GM23338 (cell line): Measurements from ENCODE around the gene EFCAB6. TPM values are rescaled to one million over a fixed set of nuclear protein-coding genes. Genes with fewer than 3 reads are reported as not detected.

ENCODE experiments used
- ATAC-seq: fragments of 200-7000 bp; cut with Tn5 transposase; 3 replicates; pipeline ENCODE4 v1.9.1; 2020
- DNase-seq: peaks from one replicate; pipeline ENCODE4 v3.0.0-alpha.2; 2015; ENCODE audit warnings: low spot score
- H2AFZ ChIP-seq: fragments of 200-600 bp; sonication (generic); 2 replicates; pipeline ENCODE4 v1.8.0; 2016; ENCODE audit warnings: antibody characterized with exemption, mild to moderate bottlenecking, moderate library complexity
- H3F3A ChIP-seq: fragments of 200-600 bp; sonication (generic); replicated peaks from 2 replicates; pipeline ENCODE4 v1.8.0; 2017; ENCODE audit warnings: antibody characterized with exemption, mixed run types, low read depth
- H3K27ac ChIP-seq: fragments of 200-600 bp; sonication (generic); 2 replicates; pipeline ENCODE4 v1.6.1; 2016; ENCODE audit warnings: low read depth
- H3K27me3 ChIP-seq: fragments of 200-600 bp; sonication (generic); 2 replicates; pipeline ENCODE4 v1.8.0; 2016; ENCODE audit warnings: mild to moderate bottlenecking, mixed run types, moderate library complexity; ENCODE audit not compliant: insufficient read depth
- H3K36me3 ChIP-seq: fragments of 200-600 bp; sonication (generic); 2 replicates; pipeline ENCODE4 v1.8.0; 2016; ENCODE audit warnings: mild to moderate bottlenecking; ENCODE audit not compliant: insufficient read depth
- H3K4me1 ChIP-seq: fragments of 200-600 bp; sonication (generic); 2 replicates; pipeline ENCODE4 v1.8.0; 2016; ENCODE audit warnings: mild to moderate bottlenecking, moderate library complexity; ENCODE audit not compliant: insufficient read depth
- H3K4me2 ChIP-seq: fragments of 200-600 bp; sonication (generic); 2 replicates; pipeline ENCODE4 v1.7.1; 2017; ENCODE audit warnings: mixed run types
- H3K4me3 ChIP-seq: fragments of 200-600 bp; sonication (generic); 2 replicates; pipeline ENCODE4 v1.6.1; 2016; ENCODE audit warnings: mixed run types
- H3K79me2 ChIP-seq: fragments of 200-600 bp; sonication (generic); replicated peaks from 2 replicates; pipeline ENCODE4 v1.8.0; 2017; ENCODE audit warnings: mild to moderate bottlenecking; ENCODE audit not compliant: insufficient read depth
- H3K9me2 ChIP-seq: fragments of 200-600 bp; sonication (generic); 2 replicates; pipeline ENCODE4 v1.8.0; 2017; ENCODE audit not compliant: insufficient read depth
- H4K20me1 ChIP-seq: fragments of 200-600 bp; sonication (generic); replicated peaks from 2 replicates; pipeline ENCODE4 v1.8.0; 2017; ENCODE audit warnings: mild to moderate bottlenecking; ENCODE audit not compliant: insufficient read depth
- H3K27ac Mint-ChIP-seq: 2 replicates; pipeline ENCODE4 v1.8.0; 2020; ENCODE audit warnings: inconsistent platforms, mild to moderate bottlenecking, moderate library complexity, mixed read lengths
- H3K27me3 Mint-ChIP-seq: 3 replicates; pipeline ENCODE4 v1.8.0; 2022; ENCODE audit warnings: low read depth, mild to moderate bottlenecking, moderate library complexity, mixed read lengths, inconsistent platforms; ENCODE audit not compliant: insufficient read depth, poor library complexity
- H3K36me3 Mint-ChIP-seq: 3 replicates; pipeline ENCODE4 v1.8.0; 2021; ENCODE audit warnings: low read depth, mild to moderate bottlenecking, inconsistent platforms, moderate library complexity, mixed read lengths
- H3K4me1 Mint-ChIP-seq: 3 replicates; pipeline ENCODE4 v1.8.0; 2020; ENCODE audit warnings: mild to moderate bottlenecking, inconsistent platforms, mixed read lengths
- H3K4me3 Mint-ChIP-seq: 3 replicates; pipeline ENCODE4 v1.8.0; 2021; ENCODE audit warnings: moderate library complexity, mild to moderate bottlenecking, inconsistent platforms, mixed read lengths
- H3K9me3 Mint-ChIP-seq: 3 replicates; pipeline ENCODE4 v1.8.0; 2020; ENCODE audit warnings: moderate library complexity, mild to moderate bottlenecking, inconsistent platforms, mixed read lengths
- CREB1 ChIP-seq: fragments of 250-450 bp; sonication (Bioruptor Pico); IDR thresholded peaks from 2 replicates; pipeline ENCODE4 v1.5.0; 2020; ENCODE audit warnings: low read depth, mild to moderate bottlenecking, moderate library complexity
- CTCF ChIP-seq, 2 experiments: fragments of 200-600 bp in 1 of 2; sonication (generic) in 1 of 2; conservative IDR thresholded peaks; 2 replicates each; pipeline versions ENCODE4 v1.5.1 to v1.6.1; 2016 to 2017; ENCODE audit warnings: antibody characterized with exemption in 2 of 2, low read depth in 2 of 2, mild to moderate bottlenecking in 2 of 2, moderate library complexity in 1 of 2
- ETS1 ChIP-seq: IDR thresholded peaks from 2 replicates; pipeline ENCODE4 v1.6.1; 2016; ENCODE audit warnings: antibody characterized with exemption
- EZH2 ChIP-seq: fragments of 200-600 bp; sonication (generic); IDR thresholded peaks from one replicate; pipeline ENCODE4 v1.8.0; 2017; ENCODE audit warnings: antibody characterized with exemption, mild to moderate bottlenecking, low read depth; ENCODE audit not compliant: unreplicated experiment
- EZH2phosphoT487 ChIP-seq: fragments of 200-600 bp; sonication (generic); IDR thresholded peaks from one replicate; pipeline ENCODE4 v1.8.1; 2018; ENCODE audit warnings: antibody characterized with exemption; ENCODE audit not compliant: unreplicated experiment
- JUNB ChIP-seq: IDR thresholded peaks from one replicate; pipeline ENCODE4 v1.6.1; 2016; ENCODE audit warnings: antibody characterized with exemption; ENCODE audit not compliant: unreplicated experiment
- NANOG ChIP-seq: IDR thresholded peaks from 2 replicates; pipeline ENCODE4 v1.6.1; 2016; ENCODE audit warnings: antibody characterized with exemption, borderline replicate concordance
- POLR2AphosphoS5 ChIP-seq: IDR thresholded peaks from 2 replicates; pipeline ENCODE4 v1.6.1; 2016; ENCODE audit warnings: antibody characterized with exemption, low read depth
- REST ChIP-seq: IDR thresholded peaks from one replicate; pipeline ENCODE4 v1.6.1; 2018; ENCODE audit warnings: antibody characterized with exemption; ENCODE audit not compliant: unreplicated experiment
- STAT1 ChIP-seq: IDR thresholded peaks from one replicate; pipeline ENCODE4 v1.6.1; 2016; ENCODE audit warnings: antibody characterized with exemption; ENCODE audit not compliant: unreplicated experiment
- ZNF114 ChIP-seq: fragments of 250-450 bp; sonication (Bioruptor Pico); IDR thresholded peaks from 2 replicates; pipeline ENCODE4 v1.5.0; 2020; ENCODE audit warnings: mild to moderate bottlenecking, moderate library complexity
- ZNF331 ChIP-seq: fragments of 250-450 bp; sonication (Bioruptor Pico); IDR thresholded peaks from 2 replicates; pipeline ENCODE4 v1.5.0; 2020; ENCODE audit warnings: low read depth, mild to moderate bottlenecking, moderate library complexity
- ZNF462 ChIP-seq: fragments of 250-450 bp; sonication (Bioruptor Pico); IDR thresholded peaks from 2 replicates; pipeline ENCODE4 v1.5.0; 2020; ENCODE audit warnings: mild to moderate bottlenecking, moderate library complexity
- polyA plus RNA-seq: library from polyadenylated mRNA; unstranded; fragments of >200 nt; fragmentation: Nextera tagmentation; extraction: Ambion mirVana; gene quantifications from 2 replicates; pipeline ENCODE4 v1.2.1, GENCODE V29; 2016
- total RNA-seq: library from RNA; depleted of rRNA; stranded (reverse); fragments of >200 nt; shearing (Covaris generic); gene quantifications from 2 replicates; pipeline ENCODE4 v1.2.3, GENCODE V29; 2014

Gene EFCAB6
- total and polyA plus RNA-seq, 2 experiments from 2014 or later, result 1.1 to 1.8 TPM

- Histone ChIP-seq H3K27ac (no peak overlapping the region), H3K9me2 (no peaks in the 10 kb centered on the region), H2AFZ (no peak overlapping the region), H3K4me2 (no peak overlapping the region), H3K4me3 (no peak overlapping the region), H4K20me1 (no peaks in the 10 kb centered on the region), H3K79me2 (no peaks in the 10 kb centered on the region), H3K4me1 (no peaks in the 10 kb centered on the region), H3K36me3 (no peaks in the 10 kb centered on the region), H3K27me3 (no peaks in the 10 kb centered on the region), H3F3A (no peaks in the 10 kb centered on the region)
- no peak for DNase-seq
- Mint-ChIP-seq H3K4me3 (no peak overlapping the region), H3K27ac (no peak overlapping the region), H3K27me3 (peaks cover 2% of the 10 kb centered on the region), H3K9me3 (no peaks in the 10 kb centered on the region; the same call in 2 of the 3 replicates), H3K36me3 (no peaks in the 10 kb centered on the region), H3K4me1 (no peaks in the 10 kb centered on the region)
- no peak for ATAC-seq
- TF ChIP-seq EZH2 (no peak), ETS1 (no peak), STAT1 (no peak), POLR2AphosphoS5 (no peak), NANOG (no peak), JUNB (no peak), ZNF462 (CRISPR knock-in tag) (no peak), REST (no peak), ZNF331 (CRISPR knock-in tag) (no peak), EZH2phosphoT487 (no peak), CTCF (conservative IDR thresholded peaks at IDR 0.05; ENCODE audit: low read depth in 2 of 2) (no peak), CREB1 (CRISPR knock-in tag) (no peak), ZNF114 (CRISPR knock-in tag) (no peak)
These were observed 295.0 kb downstream of the EFCAB6 start for GRCh38 chr22:43516996-43517635.
